LoVo (cell line): ENCODE measurements around the gene IRS1.

Source experiments
- DNase-seq: peaks from one replicate; pipeline ENCODE4 v3.0.0-alpha.2; 2016; ENCODE audit warnings: low spot score

IRS1 gene

GRCh38 chr2:226755631-226756030 lies 44.0 kb downstream of the IRS1 start:
- DNase-seq, result no peak

DNA sequence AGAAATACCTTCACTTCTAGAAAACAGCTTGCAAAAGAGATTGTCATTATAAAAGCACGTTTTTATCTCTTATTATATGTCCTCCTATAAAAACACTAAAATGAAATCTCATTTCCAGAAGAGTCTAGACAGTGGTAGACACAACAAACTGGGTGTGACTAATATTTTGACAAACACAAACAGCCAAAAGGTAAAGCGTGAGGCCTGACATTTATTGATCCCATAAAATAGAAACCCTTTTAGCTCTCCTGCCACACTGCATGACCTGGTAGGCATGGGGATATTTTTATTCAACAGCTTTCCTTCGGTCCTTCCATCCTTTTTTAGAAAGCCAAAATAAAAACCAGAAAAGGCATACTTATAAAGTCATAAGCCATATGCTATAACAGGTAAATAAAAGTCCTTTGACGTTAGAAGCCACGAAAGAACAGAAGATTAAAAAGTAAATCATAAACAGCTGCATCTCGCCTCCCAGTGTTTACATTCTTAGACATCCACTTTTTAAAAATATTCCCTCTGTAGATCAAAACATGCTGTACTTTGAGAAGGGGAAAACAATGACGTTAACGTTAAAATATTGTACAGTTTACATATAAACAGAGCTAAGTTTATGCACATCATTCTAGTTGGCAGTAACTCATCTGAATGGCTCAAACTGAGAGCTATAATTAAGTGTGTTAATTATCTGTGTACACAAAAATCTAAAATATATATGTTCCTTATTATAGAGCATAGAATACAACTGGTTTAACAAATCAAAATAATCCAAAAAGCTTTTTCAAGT lies 44.6 kb downstream of the IRS1 start:
- DNase-seq, result no peak

- no peak for DNase-seq
Measured at GRCh38 chr2:226752887-226753286, 46.7 kb downstream of the IRS1 start.

- no peak for DNase-seq
Measured at GRCh38 chr2:226747288-226747687, 52.3 kb downstream of the IRS1 start.

DNA sequence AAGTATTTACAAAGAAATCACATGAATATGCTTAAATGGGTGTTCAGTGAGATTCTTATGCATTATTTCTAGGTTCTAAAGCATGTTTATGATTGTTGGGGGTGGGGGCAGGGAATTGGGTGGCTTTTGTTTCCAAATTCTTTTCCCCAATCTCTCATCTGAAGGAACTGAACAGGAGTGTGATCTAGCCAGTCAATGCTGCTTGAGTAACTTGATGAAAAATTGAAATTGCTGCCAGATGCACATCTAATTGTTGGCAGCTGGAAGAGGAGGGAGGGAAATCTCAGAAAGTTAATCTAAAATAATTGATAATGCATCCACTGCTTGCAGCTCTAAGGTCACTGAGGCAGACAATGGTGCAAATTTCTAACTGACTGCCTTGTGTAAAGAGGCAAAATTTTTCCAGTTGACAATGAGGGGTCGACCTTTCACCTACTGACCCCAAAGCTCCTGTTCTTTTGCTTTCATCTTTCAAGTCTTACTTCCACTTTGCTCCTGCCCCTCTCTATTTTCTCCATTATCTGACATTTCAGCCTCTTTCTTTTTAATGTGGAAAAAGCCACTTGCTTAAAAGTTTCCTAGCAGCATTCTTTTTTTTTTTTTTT lies 53.3 kb downstream of the IRS1 start:
- DNase-seq, result no peak

DNA sequence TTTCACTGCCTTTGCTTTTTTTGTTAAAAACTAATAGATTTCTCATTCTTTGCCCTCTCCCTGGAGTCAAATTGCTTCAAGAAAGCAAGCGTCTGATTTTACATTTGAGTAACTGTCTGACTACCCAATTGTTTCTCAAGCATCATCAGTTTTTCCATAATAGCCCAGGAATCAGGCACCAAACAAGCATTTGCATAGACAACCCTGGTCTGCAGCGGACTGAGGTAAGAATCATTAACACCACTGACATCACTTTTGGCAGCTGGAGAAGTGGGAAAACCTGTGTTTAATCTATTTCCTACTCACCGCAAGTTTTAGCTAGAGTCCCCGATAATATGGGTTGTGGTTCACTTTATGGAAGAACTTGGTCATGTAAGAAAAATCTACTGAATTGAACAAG lies 55.7 kb downstream of the IRS1 start:
- DNase-seq, result no peak

DNA sequence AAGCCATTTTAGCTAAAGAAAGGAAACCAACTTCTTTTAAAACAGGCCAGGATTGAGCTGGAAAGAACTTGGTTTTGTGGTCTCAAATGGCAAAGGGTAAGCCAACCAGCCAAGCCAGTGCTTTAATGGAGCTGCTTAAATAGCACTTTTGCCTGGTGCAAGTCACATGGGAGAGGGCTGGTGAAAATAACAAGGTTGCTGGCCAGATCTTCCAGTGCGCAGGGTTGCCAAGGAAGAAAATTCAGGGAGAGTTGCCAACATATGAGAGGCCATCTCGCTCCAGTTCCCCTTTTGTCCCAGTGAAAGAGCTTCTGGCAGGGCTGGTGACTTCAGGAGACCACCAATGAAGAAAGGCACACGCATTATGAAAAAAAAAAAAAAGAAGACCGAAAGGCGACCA lies 57.3 kb downstream of the IRS1 start:
- no peak for DNase-seq

DNA sequence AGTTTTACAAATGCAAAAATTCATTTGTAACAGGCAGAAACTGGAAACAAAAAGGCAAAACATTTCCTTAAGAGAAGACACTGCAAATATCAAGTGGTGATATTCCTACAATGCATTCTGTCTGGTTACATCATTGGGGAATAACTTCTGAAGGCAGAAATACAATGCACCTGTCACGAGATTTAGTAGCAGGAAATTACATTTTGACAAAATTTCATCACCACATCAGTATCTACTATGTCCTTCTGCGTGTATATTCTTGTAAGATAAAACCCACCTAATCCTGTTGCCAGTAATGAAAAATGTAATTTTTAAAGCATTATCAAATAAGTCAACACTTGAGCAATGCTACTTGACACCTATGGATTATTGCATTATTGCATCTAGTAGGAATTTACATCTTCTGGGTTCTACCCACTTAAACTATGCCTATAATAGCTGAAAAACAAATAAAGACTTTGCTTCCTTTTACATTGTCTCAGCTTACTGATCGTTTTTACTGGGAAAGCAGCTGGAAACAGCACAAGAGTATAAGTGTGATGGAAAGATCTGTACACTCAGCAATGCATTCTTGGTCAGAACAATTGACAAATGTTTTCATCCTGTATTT lies 59.5 kb downstream of the IRS1 start:
- DNase-seq, result peak; percentile 35

GRCh38 chr2:226739545-226740030 lies 60.0 kb downstream of the IRS1 start:
- DNase-seq, result no peak

DNA sequence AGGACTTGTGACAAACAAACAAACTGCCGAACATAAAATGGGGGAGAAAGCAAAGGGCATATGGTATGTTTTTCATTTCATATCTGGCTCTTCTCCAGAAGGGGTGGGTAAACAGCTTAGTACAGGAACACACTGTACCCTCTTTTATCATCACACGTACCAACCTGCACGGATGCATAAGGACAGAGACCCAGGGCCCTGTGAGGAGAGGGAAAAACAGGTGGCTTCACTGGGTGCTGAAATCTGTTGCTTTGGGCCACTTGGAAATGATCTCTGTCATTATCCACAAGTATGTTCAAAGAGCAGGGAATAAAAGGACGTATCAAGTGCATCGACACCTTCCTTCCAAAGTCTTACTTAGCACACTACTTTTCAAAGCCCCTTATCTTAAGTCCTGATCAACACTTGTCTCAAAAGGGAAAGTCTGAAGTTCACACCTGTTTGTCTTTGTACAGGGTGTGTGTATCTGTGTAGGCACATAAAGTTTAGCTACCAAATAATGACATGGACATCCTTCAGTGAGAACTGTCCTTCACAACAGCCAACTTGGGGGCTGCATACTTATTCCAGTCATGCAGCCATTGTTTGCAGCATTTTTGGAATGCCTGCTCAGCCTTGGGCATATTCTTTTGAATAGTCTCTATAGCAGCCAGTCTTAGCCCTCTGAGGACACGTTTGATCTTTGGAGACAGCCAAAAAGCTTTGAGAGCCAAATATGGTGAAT lies 60.6 kb downstream of the IRS1 start:
- no peak for DNase-seq

DNA sequence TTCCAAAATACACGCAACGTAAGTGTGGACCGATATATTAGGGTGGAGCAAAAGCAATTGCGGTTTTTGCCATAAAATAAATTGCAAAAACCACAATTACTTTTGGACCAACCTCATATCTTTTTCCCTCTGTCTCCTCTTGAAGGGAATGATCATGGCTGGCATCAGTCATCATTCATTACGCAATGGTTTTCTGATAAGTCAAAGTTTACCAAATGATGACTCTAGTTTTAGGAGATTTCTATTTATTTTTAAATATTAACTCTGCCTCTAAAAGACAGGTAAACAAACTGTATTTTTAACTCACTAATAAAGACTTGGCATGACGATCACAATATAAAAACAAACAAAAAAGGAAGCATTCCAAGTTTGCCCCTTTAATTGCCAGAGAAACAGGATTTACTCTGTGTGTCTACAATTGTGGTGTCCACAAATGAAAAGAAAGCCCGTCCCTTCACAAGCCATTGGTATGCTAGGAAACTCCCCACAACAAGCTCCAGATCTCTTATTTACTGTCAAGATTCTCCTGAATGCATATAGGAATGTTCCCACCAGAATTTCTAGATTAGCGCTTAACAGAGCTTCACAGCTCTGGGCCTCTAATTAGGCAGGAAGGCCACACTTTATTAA lies 61.3 kb downstream of the IRS1 start:
- peak; percentile 41 for DNase-seq

GRCh38 chr2:226736382-226736781 lies 63.2 kb downstream of the IRS1 start:
- no peak for DNase-seq

DNA sequence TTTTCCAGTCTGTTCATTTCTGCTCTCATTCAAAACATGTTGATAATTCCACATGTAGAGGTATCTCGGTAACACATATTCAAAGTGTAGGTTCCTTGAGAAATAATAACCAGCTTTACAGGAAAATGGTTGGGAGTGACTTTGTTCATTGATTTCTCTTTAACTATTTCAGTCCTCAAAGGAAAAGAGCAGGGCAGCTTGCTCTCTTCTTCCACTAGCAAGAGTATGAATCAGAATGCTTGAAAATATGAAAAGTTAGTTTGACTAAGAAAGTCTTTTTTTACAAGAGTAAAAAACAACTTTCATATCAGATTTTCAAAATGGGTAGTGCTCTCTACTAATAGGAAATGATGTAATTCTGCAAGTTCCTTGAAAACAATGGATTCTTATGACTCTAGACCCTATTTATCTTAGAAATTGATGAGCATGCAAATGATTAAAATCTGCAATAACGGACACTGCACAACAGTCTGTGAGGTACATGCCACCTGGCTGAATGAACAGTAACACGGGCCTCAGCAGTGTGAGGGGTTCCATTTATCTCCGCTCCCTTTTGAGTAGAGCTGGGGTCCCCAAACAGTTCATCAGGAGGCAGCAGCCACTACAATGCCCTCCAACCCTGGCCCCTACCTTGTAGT lies 65.6 kb downstream of the IRS1 start:
- no peak for DNase-seq

GRCh38 chr2:226733189-226733858 lies 66.3 kb downstream of the IRS1 start:
- DNase-seq, result peak; percentile 40

DNA sequence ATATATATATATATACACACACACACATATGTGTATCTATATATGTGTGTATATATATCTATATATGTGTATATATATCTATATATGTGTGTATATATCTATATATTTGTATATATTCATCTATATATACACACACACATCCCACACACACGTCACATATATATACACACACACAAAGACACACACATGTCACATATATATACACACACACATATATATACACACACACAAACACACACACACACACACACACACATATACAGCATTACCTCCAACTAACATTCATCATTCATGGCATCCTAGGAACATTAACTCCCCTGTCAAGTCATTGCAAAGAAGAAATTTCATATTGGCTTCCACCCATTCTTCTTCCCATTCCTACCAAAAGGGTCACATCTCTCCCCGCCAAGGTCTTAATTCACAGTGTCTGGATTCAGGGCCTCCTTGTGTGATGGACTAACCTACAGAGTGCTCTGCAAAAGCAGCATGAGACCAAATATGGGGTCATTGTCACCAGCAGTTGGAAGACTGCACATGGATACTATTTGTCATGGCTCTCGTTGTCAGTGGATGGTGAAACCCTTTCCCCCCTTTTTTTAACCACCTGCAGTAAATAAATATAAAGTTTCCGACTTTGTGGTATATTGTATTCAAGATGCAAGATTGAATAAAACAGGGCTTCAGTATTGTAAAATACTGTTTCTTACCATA lies 67.0 kb downstream of the IRS1 start:
- DNase-seq, result no peak

GRCh38 chr2:226730481-226730880 lies 69.1 kb downstream of the IRS1 start:
- DNase-seq, result no peak

DNA sequence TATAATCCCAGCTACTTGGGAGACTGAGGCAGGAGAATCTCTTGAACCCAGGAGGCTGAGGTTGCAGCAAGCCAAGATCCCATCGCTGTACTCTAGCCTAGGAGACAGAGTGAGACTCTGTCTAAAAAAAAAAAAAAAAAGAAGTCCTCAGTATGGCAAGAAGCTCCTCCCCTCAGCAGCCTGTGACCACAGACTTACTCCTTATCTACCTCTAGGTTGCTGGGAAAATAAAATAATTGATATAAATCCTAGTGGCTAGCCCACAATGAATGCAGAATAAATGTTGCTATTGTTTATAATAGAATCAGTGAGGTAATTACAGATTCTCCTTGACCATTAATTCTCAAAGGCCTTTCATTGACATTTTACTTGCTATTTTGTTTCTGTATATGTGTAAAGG lies 70.6 kb downstream of the IRS1 start:
- no peak for DNase-seq

GRCh38 chr2:226727251-226727650 lies 72.4 kb downstream of the IRS1 start:
- no peak for DNase-seq

DNA sequence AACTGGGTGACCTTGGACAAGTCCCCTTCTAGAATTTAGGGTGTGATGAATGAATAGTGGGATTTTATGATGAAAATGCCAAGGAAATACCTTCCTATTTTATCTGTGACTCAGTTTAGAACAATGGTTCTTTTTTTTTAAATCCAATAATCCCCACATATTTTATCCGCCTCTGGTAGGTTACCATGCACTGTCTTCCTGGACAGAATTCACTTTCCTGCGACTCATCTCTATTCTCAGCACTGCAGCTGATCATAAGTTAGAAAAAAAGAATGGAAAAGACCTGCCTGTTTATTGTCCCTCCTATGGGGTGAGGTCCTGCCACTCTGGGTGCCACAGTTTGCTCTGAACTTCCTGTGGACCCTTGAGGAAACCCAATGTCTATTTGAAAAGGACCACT lies 73.1 kb downstream of the IRS1 start:
- DNase-seq, result peak; percentile 36

DNA sequence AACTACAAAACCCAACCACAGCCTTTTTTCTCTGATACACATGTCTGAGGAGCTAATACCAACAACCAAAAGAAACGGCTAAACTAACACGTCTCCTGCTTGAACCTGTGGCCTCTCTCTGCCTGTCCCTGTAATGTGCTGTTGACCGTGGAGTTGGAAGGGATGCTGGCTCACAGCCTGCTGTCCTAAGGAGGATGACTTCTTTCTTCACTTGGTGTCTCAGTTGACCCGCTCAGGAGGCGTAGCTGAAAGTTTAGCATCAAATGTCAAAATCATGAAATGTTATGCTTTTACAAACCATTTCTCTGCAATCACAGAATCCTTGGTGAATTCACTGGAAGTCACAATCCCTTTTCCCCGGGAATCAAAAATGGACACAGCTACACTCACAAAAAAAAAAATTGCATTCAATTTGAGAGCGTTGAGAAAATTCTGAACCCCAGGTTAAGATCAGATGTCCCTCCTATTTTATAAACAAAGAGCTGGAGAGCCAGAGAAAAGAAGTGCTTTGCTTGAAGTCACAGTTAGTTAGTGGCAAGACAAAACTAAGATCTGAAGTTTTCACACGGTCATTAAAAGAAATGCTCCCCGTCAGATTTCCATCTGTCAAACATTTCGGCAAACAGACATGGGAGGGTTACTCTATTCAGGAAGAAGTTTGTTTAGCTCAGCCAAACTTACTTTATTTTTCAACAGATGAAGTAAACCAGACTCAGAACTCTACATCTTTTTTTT lies 74.3 kb downstream of the IRS1 start:
- no peak for DNase-seq
